ENCODE results near the gene SNX4. TPM values are rescaled to one million over a fixed set of nuclear protein-coding genes. Genes with fewer than 3 reads are reported as not detected.

The SNX4 gene
- total RNA-seq, 4 donors from 2014 or later = 34.5 to 47.9 (median 42.8) TPM

DNA sequence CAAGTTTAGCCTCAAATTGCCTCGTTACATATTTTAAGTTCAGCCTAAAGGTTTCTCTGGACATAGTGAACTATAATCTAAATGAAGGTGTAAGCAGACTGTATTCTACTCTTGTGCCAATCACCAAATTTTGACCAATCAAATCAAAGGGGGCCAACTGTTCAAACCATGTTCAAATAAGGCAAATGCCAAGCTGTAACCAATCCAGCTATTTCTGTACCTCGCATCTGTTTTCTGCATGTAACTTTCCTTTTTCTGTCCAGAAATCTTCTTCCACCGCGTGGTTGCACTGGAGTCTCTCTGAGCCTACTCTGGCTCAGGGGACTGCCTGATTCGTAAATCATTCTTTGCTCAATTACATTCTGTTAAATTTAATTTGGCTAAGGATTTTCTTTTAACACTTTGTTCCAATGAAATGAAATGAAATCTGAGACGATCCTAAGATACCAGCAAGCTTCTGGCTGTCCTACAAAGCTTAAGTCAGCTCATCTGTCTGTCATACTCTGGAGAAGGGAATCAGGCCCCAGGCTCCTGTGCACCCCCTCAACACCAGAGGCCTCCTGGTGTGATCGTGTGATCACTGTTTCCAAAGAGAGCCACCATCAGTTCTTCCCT, 91.7 kb downstream of the SNX4 start:
- no peak overlapping the region for H3K4me3 ChIP-seq
- no peak for DNase-seq
- H3K36me3 ChIP-seq = no peaks in the 10 kb centered on the region
- H3K27ac ChIP-seq = no peak overlapping the region
- intact Hi-C loops (cut with DNase I) = no loop called here
- peaks cover 0 to 2% (median 0%) of the 10 kb centered on the region in 3 donors for H3K4me1 ChIP-seq
- no peak for TF ChIP-seq POLR2A (IDR thresholded peaks at IDR 0.05)
- TF ChIP-seq, protein P1, sequence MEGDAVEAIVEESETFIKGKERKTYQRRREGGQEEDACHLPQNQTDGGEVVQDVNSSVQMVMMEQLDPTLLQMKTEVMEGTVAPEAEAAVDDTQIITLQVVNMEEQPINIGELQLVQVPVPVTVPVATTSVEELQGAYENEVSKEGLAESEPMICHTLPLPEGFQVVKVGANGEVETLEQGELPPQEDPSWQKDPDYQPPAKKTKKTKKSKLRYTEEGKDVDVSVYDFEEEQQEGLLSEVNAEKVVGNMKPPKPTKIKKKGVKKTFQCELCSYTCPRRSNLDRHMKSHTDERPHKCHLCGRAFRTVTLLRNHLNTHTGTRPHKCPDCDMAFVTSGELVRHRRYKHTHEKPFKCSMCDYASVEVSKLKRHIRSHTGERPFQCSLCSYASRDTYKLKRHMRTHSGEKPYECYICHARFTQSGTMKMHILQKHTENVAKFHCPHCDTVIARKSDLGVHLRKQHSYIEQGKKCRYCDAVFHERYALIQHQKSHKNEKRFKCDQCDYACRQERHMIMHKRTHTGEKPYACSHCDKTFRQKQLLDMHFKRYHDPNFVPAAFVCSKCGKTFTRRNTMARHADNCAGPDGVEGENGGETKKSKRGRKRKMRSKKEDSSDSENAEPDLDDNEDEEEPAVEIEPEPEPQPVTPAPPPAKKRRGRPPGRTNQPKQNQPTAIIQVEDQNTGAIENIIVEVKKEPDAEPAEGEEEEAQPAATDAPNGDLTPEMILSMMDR (IDR thresholded peaks at IDR 0.05) = no peak
- WGBS, 2 donors = 78 to 90% methylated on average over 7 of the region's 7 CpGs
- no peaks in the 10 kb centered on the region for H3K9me3 ChIP-seq
- peaks cover 0 to 45% (median 0%) of the 10 kb centered on the region in 4 donors for H3K27me3 ChIP-seq

DNA sequence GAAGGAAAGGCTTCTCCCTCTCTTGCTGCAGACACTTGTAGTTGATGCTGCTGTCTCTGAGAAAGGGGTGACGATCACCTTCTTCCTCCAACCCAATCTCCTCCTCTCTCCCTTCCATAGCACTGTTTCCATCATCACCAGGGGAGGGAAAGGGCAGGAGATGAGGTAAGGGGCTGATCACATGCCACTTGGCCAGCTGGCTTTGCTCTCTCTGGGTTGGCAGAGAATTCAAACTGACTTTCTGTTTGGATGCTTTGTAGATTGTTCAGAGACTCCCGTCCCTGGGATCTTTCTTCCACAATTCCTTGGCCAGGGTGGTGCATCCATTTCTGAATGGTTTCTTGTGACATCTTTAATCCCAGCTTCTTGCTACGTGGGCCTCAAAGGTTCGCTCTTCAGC, 101.7 kb downstream of the SNX4 start:
- no peak overlapping the region for H3K4me3 ChIP-seq
- TF ChIP-seq POLR2A (IDR thresholded peaks at IDR 0.05) = no peak
- TF ChIP-seq, protein P1 (IDR thresholded peaks at IDR 0.05) = no peak
- WGBS, 2 donors = 87 to 91% methylated on average over 4 of the region's 4 CpGs
- no peak for DNase-seq
- no peaks in the 10 kb centered on the region for H3K4me1 ChIP-seq
- H3K9me3 ChIP-seq = no peaks in the 10 kb centered on the region
- intact Hi-C loops (cut with DNase I) = no loop called here
- H3K27me3 ChIP-seq = no peaks in the 10 kb centered on the region
- H3K27ac ChIP-seq = no peak overlapping the region
- no peaks in the 10 kb centered on the region for H3K36me3 ChIP-seq

DNA sequence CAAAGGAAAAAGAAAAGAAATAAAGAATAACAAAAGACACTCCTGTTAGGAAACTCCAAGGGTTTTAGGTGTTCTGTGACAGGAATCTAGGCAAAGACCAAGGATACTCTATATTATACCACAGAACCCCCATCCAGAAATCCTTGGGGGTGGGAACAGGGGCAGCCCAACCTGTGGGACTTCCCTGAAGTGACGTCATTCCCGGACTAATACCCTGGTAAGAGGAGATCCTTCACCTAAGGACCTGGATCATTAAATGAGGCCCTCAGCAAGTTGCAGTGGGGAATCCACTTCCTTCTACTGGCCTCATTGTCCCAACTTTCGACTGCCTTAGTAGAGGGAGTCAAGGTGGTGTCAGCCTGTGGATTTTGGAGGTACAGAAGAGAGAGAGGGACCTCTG, 103.8 kb downstream of the SNX4 start:
- WGBS, 2 donors = 65 to 87% methylated on average over 3 of the region's 3 CpGs
- H3K27ac ChIP-seq = no peak overlapping the region
- no peaks in the 10 kb centered on the region for H3K36me3 ChIP-seq
- no peak for TF ChIP-seq POLR2A (IDR thresholded peaks at IDR 0.05)
- TF ChIP-seq, protein P1 (IDR thresholded peaks at IDR 0.05) = no peak
- intact Hi-C loops (cut with DNase I) = no loop called here
- no peaks in the 10 kb centered on the region for H3K4me1 ChIP-seq
- H3K4me3 ChIP-seq = no peak overlapping the region
- DNase-seq = no peak
- H3K27me3 ChIP-seq = peaks cover 0 to 11% (median 0%) of the 10 kb centered on the region in 4 donors
- H3K9me3 ChIP-seq = no peaks in the 10 kb centered on the region

DNA sequence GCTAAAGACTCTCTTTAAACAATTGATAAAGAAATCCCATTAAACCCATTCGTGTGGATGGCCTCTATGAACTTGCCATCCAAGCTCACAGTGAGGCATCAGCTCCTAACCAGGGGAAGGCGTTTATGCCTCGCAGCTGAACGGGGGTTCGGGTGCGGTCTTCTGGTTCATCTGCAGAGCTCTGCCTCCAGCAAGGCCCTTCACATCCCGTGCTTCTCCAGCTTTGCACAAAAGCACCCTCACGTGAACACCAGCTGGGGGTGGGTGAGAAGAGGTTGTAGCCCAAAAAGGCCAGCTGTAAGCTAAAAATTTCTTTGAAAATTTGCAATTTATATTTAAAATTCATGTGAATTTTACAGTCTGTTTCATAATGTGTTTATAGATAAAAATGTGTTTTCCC, 105.3 kb downstream of the SNX4 start:
- 66 to 80% methylated on average over 8 of the region's 8 CpGs for WGBS, 2 donors
- Histone ChIP-seq H3K9me3 (no peaks in the 10 kb centered on the region), H3K36me3 (no peaks in the 10 kb centered on the region), H3K4me3 (no peak overlapping the region), H3K27ac (no peak overlapping the region), H3K4me1 (no peaks in the 10 kb centered on the region), H3K27me3 (peaks cover 0 to 17% (median 0%) of the 10 kb centered on the region in 4 donors)
- no peak for DNase-seq
- intact Hi-C loops (cut with DNase I) = no loop called here
- TF ChIP-seq, protein P1 (IDR thresholded peaks at IDR 0.05) = no peak

DNA sequence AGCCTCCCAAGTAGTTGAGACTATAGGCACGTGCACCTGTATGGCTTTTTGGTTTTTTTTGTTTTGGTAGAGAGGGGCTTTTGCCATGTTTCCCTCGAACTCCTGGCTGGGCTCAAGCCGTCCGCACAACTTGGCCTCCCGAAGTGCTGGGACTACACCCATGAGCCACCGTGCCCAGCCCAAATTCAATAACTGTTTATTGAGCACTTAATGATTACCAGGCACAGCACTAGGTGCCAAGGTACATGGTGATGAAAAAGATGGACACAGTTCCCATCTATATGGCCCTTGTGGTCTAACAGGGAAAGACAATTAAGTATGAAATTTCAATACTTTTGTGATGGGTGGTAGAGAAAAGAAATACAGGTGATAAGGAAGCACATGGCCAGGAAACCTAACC, 109.1 kb downstream of the SNX4 start:
- Histone ChIP-seq H3K9me3 (no peaks in the 10 kb centered on the region), H3K27me3 (peaks cover 0 to 33% (median 0%) of the 10 kb centered on the region in 4 donors), H3K27ac (no peak overlapping the region), H3K4me3 (no peak overlapping the region), H3K36me3 (no peaks in the 10 kb centered on the region), H3K4me1 (no peaks in the 10 kb centered on the region)
- DNase-seq = no peak
- intact Hi-C loops (cut with DNase I) = no loop called here
- TF ChIP-seq POLR2A (IDR thresholded peaks at IDR 0.05) = no peak
- TF ChIP-seq, protein P1 (IDR thresholded peaks at IDR 0.05) = no peak
- 72 to 94% methylated on average over 4 to 6 of the region's 6 CpGs for WGBS, 2 donors

Measured in esophagus squamous epithelium (tissue), 5 donors.